ENCODE results near the gene TBC1D8. TPM values are rescaled to one million over a fixed set of nuclear protein-coding genes. Genes with fewer than 3 reads are reported as not detected.

TBC1D8 gene
- total and polyA plus RNA-seq, 7 donors: 8.7 to 163 (median 50.4) TPM

DNA sequence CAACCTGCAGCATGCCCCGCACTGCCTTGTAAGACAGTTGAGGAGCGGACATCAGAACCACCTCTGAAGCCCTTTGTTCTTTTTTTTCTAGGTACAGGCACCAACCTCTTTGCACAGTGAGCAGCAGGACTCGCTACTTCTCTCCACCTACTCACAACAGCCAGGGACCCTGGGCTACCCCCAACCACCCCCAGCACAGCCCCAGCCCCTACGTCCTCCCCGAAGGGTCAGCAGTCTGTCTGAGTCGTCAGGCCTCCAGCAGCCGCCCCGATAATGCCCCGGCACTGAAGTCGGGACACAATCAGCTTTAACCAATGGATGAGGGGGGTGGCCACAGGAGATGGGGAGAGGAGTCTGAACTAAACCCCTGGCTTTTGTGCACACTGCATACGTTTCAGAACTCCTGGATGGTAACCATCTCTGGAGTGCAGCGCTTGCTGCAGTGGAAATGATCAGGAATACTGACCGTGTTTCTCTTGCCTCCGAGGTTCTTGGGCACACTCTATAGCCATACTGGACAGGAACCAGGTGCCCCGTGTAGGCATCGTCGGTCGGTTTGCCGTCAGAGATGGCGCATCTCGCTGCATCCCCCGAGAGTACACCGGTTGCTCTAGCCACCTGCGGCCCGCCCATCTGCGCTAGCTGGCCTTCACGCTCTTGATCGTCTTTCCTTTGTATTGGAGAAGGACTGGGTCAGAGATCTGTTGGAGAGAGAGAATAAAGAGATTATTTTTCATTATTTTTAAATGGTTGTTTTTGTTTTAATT, 155.7 kb downstream of the TBC1D8 start:
- intact Hi-C loops (cut with DNase I): loop anchor here in 1 of 2 donors (1.0 kb wide), 1 partner anchor 177 kb away; no protein-coding TSS in a partner anchor
- Histone ChIP-seq H3K9me3 (no peaks in the 10 kb centered on the region), H3K4me3 (no peak overlapping the region), H3K27me3 (ENCODE audit: insufficient read depth in 3 of 3, low read length in 2 of 3) (no peaks in the 10 kb centered on the region), H3K27ac (no peak overlapping the region), H3K36me3 (ENCODE audit: insufficient read depth in 1 of 2, low read depth in 1 of 2) (peaks cover 0 to 54% of the 10 kb centered on the region in 2 donors), H3K4me1 (no peaks in the 10 kb centered on the region)
- DNase-seq (no peak), ATAC-seq (no peak)
- WGBS, 3 donors: 89 to 91% (median 90%) methylated on average over 28 of the region's 28 CpGs
- no peak for TF ChIP-seq CTCF (IDR thresholded peaks at IDR 0.05)

- Histone ChIP-seq H3K4me1 (no peaks in the 10 kb centered on the region), H3K4me3 (no peak overlapping the region), H3K27ac (no peak overlapping the region), H3K9me3 (no peaks in the 10 kb centered on the region), H3K36me3 (ENCODE audit: insufficient read depth in 1 of 2, low read depth in 1 of 2) (peaks cover 0 to 59% of the 10 kb centered on the region in 2 donors), H3K27me3 (ENCODE audit: insufficient read depth in 3 of 3, low read length in 2 of 3) (no peaks in the 10 kb centered on the region)
- TF ChIP-seq CTCF (IDR thresholded peaks at IDR 0.05): no peak
- intact Hi-C loops (cut with DNase I): no loop called here
- no peak for ATAC-seq
- 87 to 95% (median 91%) methylated on average over 17 of the region's 17 CpGs for WGBS, 3 donors
- DNase-seq: no peak
These were observed 157.9 kb downstream of the TBC1D8 start for GRCh38 chr2:100993294-100993693.

DNA sequence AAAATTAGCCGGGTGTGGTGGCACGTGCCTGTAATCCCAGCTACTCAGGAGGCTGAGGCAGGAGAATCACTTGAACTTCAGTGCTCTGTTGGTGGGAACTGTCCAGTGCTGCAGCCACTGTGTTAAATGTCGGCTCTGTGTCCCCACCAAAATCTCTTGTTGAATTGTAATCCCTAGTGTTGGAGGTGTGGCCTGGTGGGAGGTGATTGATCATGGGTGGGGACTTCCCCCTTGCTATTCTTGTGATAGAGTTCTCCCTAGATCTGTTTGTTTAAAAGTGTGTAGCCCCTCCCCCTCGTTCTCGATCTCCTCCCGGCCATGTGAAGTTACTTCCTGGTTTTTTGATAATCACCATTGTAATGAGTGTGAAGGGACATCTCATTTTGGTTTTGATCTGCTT, 158.9 kb downstream of the TBC1D8 start:
- intact Hi-C loops (cut with DNase I): no loop called here
- H3K27me3 ChIP-seq (ENCODE audit: insufficient read depth in 3 of 3, low read length in 2 of 3): no peaks in the 10 kb centered on the region
- DNase-seq: no peak

DNA sequence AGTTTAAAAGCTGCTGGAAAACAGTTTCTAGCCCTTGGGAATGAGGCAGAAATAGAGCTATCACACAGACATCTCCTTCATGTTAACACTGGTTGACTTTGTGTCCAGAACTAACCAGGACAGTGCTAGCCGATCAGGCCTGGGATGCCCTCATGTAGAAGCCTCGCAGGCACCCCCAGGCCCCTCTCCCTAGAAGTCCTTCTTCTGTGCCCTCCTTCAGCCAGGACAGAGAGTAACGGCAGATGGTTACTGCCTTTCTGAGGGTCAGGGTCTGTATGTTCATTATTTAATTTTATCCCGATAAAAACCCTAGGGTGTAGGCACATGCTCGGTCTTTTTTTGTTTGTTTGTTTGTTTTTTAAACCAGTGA, 159.8 kb downstream of the TBC1D8 start:
- intact Hi-C loops (cut with DNase I): no loop called here
- no peak for TF ChIP-seq CTCF (IDR thresholded peaks at IDR 0.05)
- Histone ChIP-seq H3K36me3 (ENCODE audit: insufficient read depth in 1 of 2, low read depth in 1 of 2) (peaks cover 0 to 62% of the 10 kb centered on the region in 2 donors), H3K9me3 (no peaks in the 10 kb centered on the region), H3K27ac (no peak overlapping the region), H3K4me1 (no peaks in the 10 kb centered on the region), H3K27me3 (ENCODE audit: insufficient read depth in 3 of 3, low read length in 2 of 3) (no peaks in the 10 kb centered on the region), H3K4me3 (no peak overlapping the region)
- WGBS, 3 donors: 83 to 95% (median 90%) methylated on average over 5 of the region's 5 CpGs
- DNase-seq (no peak), ATAC-seq (no peak)

More for the DNA sequence above, 158.9 kb downstream of the TBC1D8 start:
- Histone ChIP-seq H3K4me1 (no peaks in the 10 kb centered on the region), H3K27ac (no peak overlapping the region), H3K9me3 (no peaks in the 10 kb centered on the region), H3K4me3 (no peak overlapping the region), H3K36me3 (ENCODE audit: insufficient read depth in 1 of 2, low read depth in 1 of 2) (peaks cover 0 to 65% of the 10 kb centered on the region in 2 donors)
- 78 to 83% (median 79%) methylated on average over 6 of the region's 6 CpGs for WGBS, 3 donors
- TF ChIP-seq CTCF (IDR thresholded peaks at IDR 0.05): no peak
- no peak for ATAC-seq

Measured in psoas muscle (tissue), 8 donors.